ENCODE measurements around the gene CPNE8. TPM values are rescaled to one million over a fixed set of nuclear protein-coding genes. Genes with fewer than 3 reads are reported as not detected.

CPNE8 gene
- total RNA-seq, 1 donor from 2014 or later, result 9.4 TPM

GRCh38 chr12:38949363-38949762, 44.0 kb upstream of the CPNE8 start:
- H3K4me1 ChIP-seq (ENCODE audit: insufficient read depth, low read length), result no peaks in the 10 kb centered on the region
- no peaks in the 10 kb centered on the region for H4K20me1 ChIP-seq (ENCODE audit: insufficient read depth, low read length)
- H3K79me2 ChIP-seq (ENCODE audit: insufficient read depth, low read length), result no peaks in the 10 kb centered on the region
- peak; percentile 28 for DNase-seq (ENCODE audit: low read depth)
- H3K4me3 Mint-ChIP-seq (ENCODE audit: unreplicated experiment), result no peak overlapping the region
- no peak overlapping the region for H3K4me2 ChIP-seq (ENCODE audit: low read length)
- no peak overlapping the region for H3K27ac ChIP-seq (ENCODE audit: low read depth, low read length)
- H3K36me3 Mint-ChIP-seq (ENCODE audit: low read depth, unreplicated experiment), result no peaks in the 10 kb centered on the region
- no peaks in the 10 kb centered on the region for H3K36me3 ChIP-seq (ENCODE audit: insufficient read depth, low read length)
- TF ChIP-seq, protein P1, sequence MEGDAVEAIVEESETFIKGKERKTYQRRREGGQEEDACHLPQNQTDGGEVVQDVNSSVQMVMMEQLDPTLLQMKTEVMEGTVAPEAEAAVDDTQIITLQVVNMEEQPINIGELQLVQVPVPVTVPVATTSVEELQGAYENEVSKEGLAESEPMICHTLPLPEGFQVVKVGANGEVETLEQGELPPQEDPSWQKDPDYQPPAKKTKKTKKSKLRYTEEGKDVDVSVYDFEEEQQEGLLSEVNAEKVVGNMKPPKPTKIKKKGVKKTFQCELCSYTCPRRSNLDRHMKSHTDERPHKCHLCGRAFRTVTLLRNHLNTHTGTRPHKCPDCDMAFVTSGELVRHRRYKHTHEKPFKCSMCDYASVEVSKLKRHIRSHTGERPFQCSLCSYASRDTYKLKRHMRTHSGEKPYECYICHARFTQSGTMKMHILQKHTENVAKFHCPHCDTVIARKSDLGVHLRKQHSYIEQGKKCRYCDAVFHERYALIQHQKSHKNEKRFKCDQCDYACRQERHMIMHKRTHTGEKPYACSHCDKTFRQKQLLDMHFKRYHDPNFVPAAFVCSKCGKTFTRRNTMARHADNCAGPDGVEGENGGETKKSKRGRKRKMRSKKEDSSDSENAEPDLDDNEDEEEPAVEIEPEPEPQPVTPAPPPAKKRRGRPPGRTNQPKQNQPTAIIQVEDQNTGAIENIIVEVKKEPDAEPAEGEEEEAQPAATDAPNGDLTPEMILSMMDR (IDR thresholded peaks at IDR 0.05; ENCODE audit: insufficient read depth, low read depth, low read length), result no peak
- no peak for TF ChIP-seq EZH2 (IDR thresholded peaks at IDR 0.05; ENCODE audit: insufficient read depth, low read length)
- H3K9me3 Mint-ChIP-seq (ENCODE audit: unreplicated experiment), result no peaks in the 10 kb centered on the region
- no peaks in the 10 kb centered on the region for H3K27me3 ChIP-seq (ENCODE audit: insufficient read depth, low read length)
- no peak overlapping the region for H2AFZ ChIP-seq (ENCODE audit: low read depth, low read length)
- no peak overlapping the region for H3K4me3 ChIP-seq (ENCODE audit: insufficient read depth, low read depth, low read length)
- no peaks in the 10 kb centered on the region for H3K27me3 Mint-ChIP-seq (ENCODE audit: low read depth, unreplicated experiment)
- no peak overlapping the region for H3K27ac Mint-ChIP-seq (ENCODE audit: unreplicated experiment)
- no peak overlapping the region for H3K9ac ChIP-seq (ENCODE audit: low read length)
- no peaks in the 10 kb centered on the region for H3K4me1 Mint-ChIP-seq (ENCODE audit: low read depth, unreplicated experiment)
- FAIRE-seq, result no peak
- no peaks in the 10 kb centered on the region for H3K9me3 ChIP-seq (ENCODE audit: insufficient read depth, low read depth, low read length)

DNA sequence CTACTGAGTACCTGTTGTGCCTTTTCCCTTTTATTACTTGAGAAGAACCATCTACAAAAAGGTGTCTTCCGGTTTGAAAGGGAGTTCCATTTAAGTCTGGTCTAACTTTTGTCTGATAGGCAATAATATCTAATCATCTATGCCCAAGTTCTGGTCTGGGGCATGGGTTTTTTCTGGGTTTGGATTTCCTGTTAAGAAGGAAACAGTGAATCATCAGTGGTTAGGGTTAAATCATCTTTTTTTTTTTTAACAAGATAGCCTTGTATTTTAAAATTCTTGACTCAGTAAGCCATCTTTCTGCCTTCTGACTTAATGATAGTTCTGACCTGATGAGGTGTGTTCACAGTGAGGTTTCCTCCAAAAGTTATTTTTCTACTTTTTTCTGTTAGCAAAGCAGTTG, 29.3 kb upstream of the CPNE8 start:
- no peak overlapping the region for H3K27ac ChIP-seq (ENCODE audit: low read depth, low read length)
- H3K36me3 ChIP-seq (ENCODE audit: insufficient read depth, low read length), result no peaks in the 10 kb centered on the region
- DNase-seq (ENCODE audit: low read depth) (peak; percentile 1), FAIRE-seq (no peak)
- Mint-ChIP-seq H3K4me3 (ENCODE audit: unreplicated experiment) (no peak overlapping the region), H3K27me3 (ENCODE audit: low read depth, unreplicated experiment) (no peaks in the 10 kb centered on the region), H3K9me3 (ENCODE audit: unreplicated experiment) (peaks cover 9% of the 10 kb centered on the region), H3K27ac (ENCODE audit: unreplicated experiment) (no peak overlapping the region), H3K36me3 (ENCODE audit: low read depth, unreplicated experiment) (no peaks in the 10 kb centered on the region), H3K4me1 (ENCODE audit: low read depth, unreplicated experiment) (peaks cover 3% of the 10 kb centered on the region)
- H3K9me3 ChIP-seq (ENCODE audit: insufficient read depth, low read depth, low read length), result no peaks in the 10 kb centered on the region
- H2AFZ ChIP-seq (ENCODE audit: low read depth, low read length), result no peak overlapping the region
- no peaks in the 10 kb centered on the region for H3K4me1 ChIP-seq (ENCODE audit: insufficient read depth, low read length)
- H3K4me2 ChIP-seq (ENCODE audit: low read length), result no peak overlapping the region
- no peak overlapping the region for H3K4me3 ChIP-seq (ENCODE audit: insufficient read depth, low read depth, low read length)
- H3K79me2 ChIP-seq (ENCODE audit: insufficient read depth, low read length), result no peaks in the 10 kb centered on the region
- H3K27me3 ChIP-seq (ENCODE audit: insufficient read depth, low read length), result no peaks in the 10 kb centered on the region
- no peak overlapping the region for H3K9ac ChIP-seq (ENCODE audit: low read length)
- no peaks in the 10 kb centered on the region for H4K20me1 ChIP-seq (ENCODE audit: insufficient read depth, low read length)
- TF ChIP-seq, protein P1 (IDR thresholded peaks at IDR 0.05; ENCODE audit: insufficient read depth, low read depth, low read length), result no peak
- TF ChIP-seq EZH2 (IDR thresholded peaks at IDR 0.05; ENCODE audit: insufficient read depth, low read length), result no peak

DNA sequence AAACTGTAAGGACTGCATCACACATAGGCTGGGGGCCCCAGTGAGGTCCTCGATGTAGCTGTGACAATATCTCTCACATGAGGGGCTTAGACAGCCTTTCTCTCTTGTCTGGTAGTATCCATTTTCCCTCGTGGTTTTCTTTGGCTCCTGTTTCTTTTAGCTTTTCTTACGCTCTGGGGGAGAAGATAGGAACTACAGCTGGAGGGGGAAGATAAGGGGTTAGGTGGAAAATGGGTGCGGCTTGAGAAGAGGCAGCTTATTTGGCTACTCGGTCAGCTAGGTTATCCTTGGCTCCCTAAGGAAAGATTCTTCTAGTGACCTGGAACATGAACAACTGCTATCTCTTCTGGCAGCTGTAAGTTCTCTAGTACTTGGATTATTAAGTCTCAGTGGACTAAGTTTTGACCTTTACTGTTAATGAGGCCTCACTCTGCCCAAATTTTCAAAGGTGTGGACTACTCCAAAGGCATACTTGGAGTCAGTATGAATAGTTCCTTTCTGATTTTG, 28.7 kb upstream of the CPNE8 start:
- Histone ChIP-seq H3K36me3 (ENCODE audit: insufficient read depth, low read length) (no peaks in the 10 kb centered on the region), H3K4me1 (ENCODE audit: insufficient read depth, low read length) (no peaks in the 10 kb centered on the region), H3K4me3 (ENCODE audit: insufficient read depth, low read depth, low read length) (no peak overlapping the region), H3K9ac (ENCODE audit: low read length) (no peak overlapping the region), H3K9me3 (ENCODE audit: insufficient read depth, low read depth, low read length) (no peaks in the 10 kb centered on the region), H3K27me3 (ENCODE audit: insufficient read depth, low read length) (no peaks in the 10 kb centered on the region), H3K79me2 (ENCODE audit: insufficient read depth, low read length) (no peaks in the 10 kb centered on the region), H2AFZ (ENCODE audit: low read depth, low read length) (no peak overlapping the region), H4K20me1 (ENCODE audit: insufficient read depth, low read length) (no peaks in the 10 kb centered on the region), H3K4me2 (ENCODE audit: low read length) (no peak overlapping the region), H3K27ac (ENCODE audit: low read depth, low read length) (no peak overlapping the region)
- H3K27me3 Mint-ChIP-seq (ENCODE audit: low read depth, unreplicated experiment), result no peaks in the 10 kb centered on the region
- no peaks in the 10 kb centered on the region for H3K36me3 Mint-ChIP-seq (ENCODE audit: low read depth, unreplicated experiment)
- H3K4me3 Mint-ChIP-seq (ENCODE audit: unreplicated experiment), result no peak overlapping the region
- TF ChIP-seq EZH2 (IDR thresholded peaks at IDR 0.05; ENCODE audit: insufficient read depth, low read length), result no peak
- TF ChIP-seq, protein P1 (IDR thresholded peaks at IDR 0.05; ENCODE audit: insufficient read depth, low read depth, low read length), result no peak
- DNase-seq (ENCODE audit: low read depth) (no peak), FAIRE-seq (no peak)
- H3K9me3 Mint-ChIP-seq (ENCODE audit: unreplicated experiment), result peaks cover 9% of the 10 kb centered on the region
- H3K27ac Mint-ChIP-seq (ENCODE audit: unreplicated experiment), result no peak overlapping the region
- H3K4me1 Mint-ChIP-seq (ENCODE audit: low read depth, unreplicated experiment), result peaks cover 3% of the 10 kb centered on the region
